Measurements from ENCODE around the gene GNB4. TPM values are rescaled to one million over a fixed set of nuclear protein-coding genes. Genes with fewer than 3 reads are reported as not detected.

GNB4 gene
- total and polyA plus RNA-seq, 12 donors, result 2.6 to 21.8 (median 13.3) TPM

DNA sequence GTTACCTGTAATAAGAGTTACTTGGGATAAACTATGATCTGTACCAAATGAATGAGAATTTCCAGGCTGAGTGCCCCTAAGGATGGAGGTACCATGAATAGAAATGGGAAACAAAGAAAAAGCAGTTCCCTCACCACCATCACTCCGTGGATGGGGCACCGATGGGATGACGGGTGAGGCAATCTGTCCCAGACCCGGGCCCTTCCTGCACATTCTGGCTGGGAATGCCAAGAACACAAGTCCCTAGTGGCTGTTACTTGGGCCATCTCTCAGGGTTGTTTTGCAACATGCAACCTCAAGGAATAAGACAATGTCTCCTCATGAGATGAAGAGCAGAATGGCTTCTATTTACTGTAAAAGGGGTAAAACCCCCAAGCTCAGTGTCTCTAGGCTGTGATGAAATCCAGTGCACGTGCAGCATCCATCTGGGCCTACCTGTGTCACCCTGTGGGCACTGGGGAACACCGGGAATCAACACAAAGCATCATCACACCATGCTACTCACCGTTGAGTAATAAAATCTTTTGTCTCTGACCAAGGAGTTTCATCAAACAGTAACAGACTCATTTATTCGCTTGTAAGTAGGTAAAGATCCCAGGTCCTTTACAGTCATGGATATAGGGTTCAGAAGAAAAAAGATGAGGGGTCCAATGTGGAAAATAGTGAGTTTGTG lies 22.3 kb downstream of the GNB4 start:
- Histone ChIP-seq H3K36me3 (replicated peaks in 1 of 2) (no peaks in the 10 kb centered on the region), H3K4me3 (no peak overlapping the region), H3K9me3 (replicated peaks in 1 of 3) (no peaks in the 10 kb centered on the region), H3K27ac (no peak overlapping the region), H3K4me1 (replicated peaks in 1 of 2) (peaks cover 0 to 13% of the 10 kb centered on the region in 2 donors), H3K27me3 (no peaks in the 10 kb centered on the region)
- DNase-seq, result no peak
- intact Hi-C loops (cut with DNase I), result no loop called here
- TF ChIP-seq POLR2A (IDR thresholded peaks at IDR 0.05), result no peak
- TF ChIP-seq, protein P1, sequence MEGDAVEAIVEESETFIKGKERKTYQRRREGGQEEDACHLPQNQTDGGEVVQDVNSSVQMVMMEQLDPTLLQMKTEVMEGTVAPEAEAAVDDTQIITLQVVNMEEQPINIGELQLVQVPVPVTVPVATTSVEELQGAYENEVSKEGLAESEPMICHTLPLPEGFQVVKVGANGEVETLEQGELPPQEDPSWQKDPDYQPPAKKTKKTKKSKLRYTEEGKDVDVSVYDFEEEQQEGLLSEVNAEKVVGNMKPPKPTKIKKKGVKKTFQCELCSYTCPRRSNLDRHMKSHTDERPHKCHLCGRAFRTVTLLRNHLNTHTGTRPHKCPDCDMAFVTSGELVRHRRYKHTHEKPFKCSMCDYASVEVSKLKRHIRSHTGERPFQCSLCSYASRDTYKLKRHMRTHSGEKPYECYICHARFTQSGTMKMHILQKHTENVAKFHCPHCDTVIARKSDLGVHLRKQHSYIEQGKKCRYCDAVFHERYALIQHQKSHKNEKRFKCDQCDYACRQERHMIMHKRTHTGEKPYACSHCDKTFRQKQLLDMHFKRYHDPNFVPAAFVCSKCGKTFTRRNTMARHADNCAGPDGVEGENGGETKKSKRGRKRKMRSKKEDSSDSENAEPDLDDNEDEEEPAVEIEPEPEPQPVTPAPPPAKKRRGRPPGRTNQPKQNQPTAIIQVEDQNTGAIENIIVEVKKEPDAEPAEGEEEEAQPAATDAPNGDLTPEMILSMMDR (IDR thresholded peaks at IDR 0.05), result no peak
- WGBS, 4 donors, result 89 to 96% (median 91%) methylated on average over 8 of the region's 8 CpGs

DNA sequence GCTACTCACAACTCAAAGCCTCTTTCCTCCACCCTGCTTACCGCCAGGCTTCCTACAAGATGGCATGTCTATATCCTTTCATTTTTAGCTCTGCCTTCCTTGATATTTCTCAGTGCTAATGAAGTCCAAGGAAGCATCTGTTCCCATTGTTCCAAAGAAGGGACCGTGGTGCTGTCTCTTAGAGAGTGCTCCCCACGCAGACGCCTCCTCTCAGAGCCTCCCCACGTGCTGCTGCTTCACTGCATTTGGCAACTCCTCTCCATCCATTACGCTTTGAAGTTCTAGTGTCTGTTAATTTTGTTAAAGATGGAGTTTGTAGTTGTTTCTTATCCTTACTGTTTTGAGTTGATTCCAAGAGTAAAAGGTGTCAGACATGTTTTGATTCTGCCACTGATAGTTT lies 26.2 kb downstream of the GNB4 start:
- H3K36me3 ChIP-seq (replicated peaks in 1 of 2), result no peaks in the 10 kb centered on the region
- no peaks in the 10 kb centered on the region for H3K27me3 ChIP-seq
- WGBS, 4 donors, result 89 to 94% (median 91%) methylated on average over 6 of the region's 6 CpGs
- H3K4me1 ChIP-seq (replicated peaks in 1 of 2), result no peaks in the 10 kb centered on the region
- TF ChIP-seq POLR2A (IDR thresholded peaks at IDR 0.05), result no peak
- TF ChIP-seq, protein P1 (IDR thresholded peaks at IDR 0.05), result no peak
- H3K27ac ChIP-seq, result no peak overlapping the region
- intact Hi-C loops (cut with DNase I), result no loop called here
- DNase-seq, result no peak
- no peaks in the 10 kb centered on the region for H3K9me3 ChIP-seq (replicated peaks in 1 of 3)
- H3K4me3 ChIP-seq, result no peak overlapping the region

DNA sequence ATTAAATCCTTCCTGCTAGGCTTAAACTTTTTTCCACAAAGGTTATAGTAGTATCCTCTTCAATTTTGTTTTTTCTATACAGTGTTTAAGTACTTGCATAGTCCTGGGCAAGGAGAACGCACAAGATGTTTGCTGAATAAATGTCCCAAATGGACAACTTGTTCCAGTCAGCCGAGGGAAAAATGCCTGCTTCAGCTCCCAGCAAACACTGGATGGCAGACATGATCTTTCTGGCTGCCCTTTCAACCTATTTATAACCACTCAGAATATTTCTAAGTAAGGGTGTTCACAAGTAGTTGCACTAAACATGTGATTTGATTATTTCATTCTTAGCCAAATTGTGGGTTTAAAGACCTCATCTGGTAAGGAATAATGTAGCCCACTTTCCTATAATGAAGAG lies 29.8 kb downstream of the GNB4 start:
- Histone ChIP-seq H3K27ac (no peak overlapping the region), H3K4me1 (replicated peaks in 1 of 2) (no peaks in the 10 kb centered on the region), H3K9me3 (replicated peaks in 1 of 3) (no peaks in the 10 kb centered on the region), H3K27me3 (no peaks in the 10 kb centered on the region), H3K36me3 (replicated peaks in 1 of 2) (peaks cover 0 to 4% of the 10 kb centered on the region in 2 donors), H3K4me3 (no peak overlapping the region)
- intact Hi-C loops (cut with DNase I), result no loop called here
- 27 to 56% (median 42%) methylated on average over 2 of the region's 2 CpGs for WGBS, 4 donors
- TF ChIP-seq, protein P1 (IDR thresholded peaks at IDR 0.05), result peak in 4 of 6 experiments; percentile 37 to 45 (median 38)
- no peak for TF ChIP-seq POLR2A (IDR thresholded peaks at IDR 0.05)
- peak in 3 of 7 donors; percentile 20 to 33 (median 28) for DNase-seq

DNA sequence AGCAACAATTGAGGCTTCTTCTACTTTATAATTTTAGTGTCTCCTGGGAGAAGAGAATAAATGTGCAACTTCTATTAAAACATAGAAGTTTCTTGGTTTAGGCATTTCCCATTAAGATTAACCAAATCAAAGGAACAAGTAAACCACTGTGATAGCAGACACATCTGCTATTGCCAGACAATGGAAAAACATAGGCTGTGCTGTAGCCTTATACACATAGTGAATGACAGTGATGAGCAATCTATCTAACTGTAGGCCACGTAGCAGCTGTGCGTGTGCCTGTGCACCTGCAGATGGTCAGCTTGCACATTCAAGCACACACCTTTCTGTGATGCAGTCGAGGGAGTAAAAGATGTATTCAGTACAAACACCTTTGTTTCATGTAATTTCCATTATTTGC lies 32.7 kb downstream of the GNB4 start:
- Histone ChIP-seq H3K27ac (no peak overlapping the region), H3K36me3 (replicated peaks in 1 of 2) (peaks cover 0 to 4% of the 10 kb centered on the region in 2 donors), H3K9me3 (replicated peaks in 1 of 3) (no peaks in the 10 kb centered on the region), H3K4me3 (no peak overlapping the region), H3K4me1 (replicated peaks in 1 of 2) (no peaks in the 10 kb centered on the region), H3K27me3 (no peaks in the 10 kb centered on the region)
- TF ChIP-seq, protein P1 (IDR thresholded peaks at IDR 0.05), result no peak
- TF ChIP-seq POLR2A (IDR thresholded peaks at IDR 0.05), result no peak
- intact Hi-C loops (cut with DNase I), result no loop called here
- WGBS, 4 donors, result 88 to 100% (median 94%) methylated on average over 3 of the region's 3 CpGs
- DNase-seq, result no peak
